Testis (tissue), 2 donors: ENCODE measurements around the gene NAB1.

Source experiments
- CTCF ChIP-seq, 3 experiments: fragments of 450-650 bp in 2 of 3; fragments of 200-600 bp in 1 of 3; sonication (generic) in 1 of 3; IDR thresholded peaks; one replicate each; pipeline ENCODE4 v1.5.1; 2016 to 2019; ENCODE audit warnings: antibody characterized with exemption in 3 of 3, mild to moderate bottlenecking in 2 of 3, moderate library complexity in 1 of 3
- POLR2A ChIP-seq: fragments of 450-650 bp; IDR thresholded peaks from one replicate; pipeline ENCODE4 v1.6.1; 2017; ENCODE audit warnings: antibody characterized with exemption, mild to moderate bottlenecking, moderate library complexity

- TF ChIP-seq CTCF (IDR thresholded peaks at IDR 0.05) (no peak), POLR2A (no peak)
These were observed 44.8 kb downstream of the NAB1 start for GRCh38 chr2:190693533-190694232.
